HG03064 (cell line): ENCODE results near the gene GALNT10.

Source experiments
- ATAC-seq: cut with Tn5 transposase; IDR thresholded peaks from one replicate; pipeline ENCODE4 v1.9.1; 2021; ENCODE audit warnings: low read depth; ENCODE audit not compliant: unreplicated experiment

The GALNT10 gene

GRCh38 chr5:154460172-154460571 lies 269.6 kb downstream of the GALNT10 start:
- no peak for ATAC-seq

DNA sequence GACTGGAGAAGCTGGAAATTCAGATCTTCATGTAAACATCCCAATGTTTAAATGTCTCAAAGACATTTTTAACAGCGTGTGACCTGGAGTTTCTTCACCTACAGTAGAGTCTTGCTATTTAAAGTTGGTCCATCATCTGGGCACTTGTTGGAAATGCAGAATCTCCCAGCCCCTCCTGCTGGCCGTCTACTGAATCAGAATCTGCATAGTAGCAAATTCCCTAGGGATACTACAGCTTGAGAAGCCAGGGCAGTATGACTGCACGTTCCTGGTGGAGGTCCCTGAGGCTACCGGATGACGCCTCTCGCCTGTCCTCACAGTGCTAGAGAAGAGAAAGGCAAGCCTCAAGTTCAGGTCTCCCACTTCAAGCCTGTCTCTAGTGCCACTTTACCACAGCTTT lies 271.0 kb downstream of the GALNT10 start:
- ATAC-seq: no peak

DNA sequence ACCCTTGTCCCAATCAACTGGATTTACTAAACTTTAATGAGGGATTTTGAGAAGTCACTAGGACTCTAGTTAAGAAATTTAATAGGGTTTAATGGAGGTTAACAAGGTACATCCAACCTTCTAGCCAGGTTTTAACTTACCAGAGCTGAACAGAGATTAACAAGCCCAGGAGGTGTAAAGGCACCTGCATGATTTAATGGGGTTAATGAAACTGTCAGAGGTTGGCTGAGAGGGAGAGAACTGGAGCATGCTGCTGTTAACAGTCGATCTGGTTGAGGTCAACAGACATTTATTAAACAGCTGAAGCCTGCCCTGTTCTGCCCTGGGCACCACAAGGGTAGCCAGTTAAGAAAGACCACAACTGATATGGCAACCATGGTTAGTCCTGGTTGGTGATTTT lies 273.9 kb downstream of the GALNT10 start:
- ATAC-seq: no peak

DNA sequence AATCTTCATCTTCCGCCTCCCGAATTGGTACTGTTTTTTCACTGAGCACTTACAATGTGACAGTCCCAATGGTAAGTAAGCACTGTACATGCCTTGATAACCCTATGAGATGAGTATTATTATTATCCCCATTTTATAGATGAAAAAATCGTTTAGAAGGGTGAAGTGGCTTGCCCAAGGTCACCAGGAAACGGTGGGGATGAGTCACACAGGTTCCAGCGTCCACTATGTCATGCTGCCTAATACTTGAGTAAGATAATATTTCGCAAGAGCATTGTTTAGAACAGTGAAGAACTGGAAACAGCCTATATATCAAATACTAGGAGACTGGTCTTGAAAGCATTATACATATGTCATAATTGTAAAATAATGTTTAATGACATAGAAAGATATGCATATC lies 274.6 kb downstream of the GALNT10 start:
- no peak for ATAC-seq

- no peak for ATAC-seq
These were observed 275.6 kb downstream of the GALNT10 start for GRCh38 chr5:154466147-154466546.

DNA sequence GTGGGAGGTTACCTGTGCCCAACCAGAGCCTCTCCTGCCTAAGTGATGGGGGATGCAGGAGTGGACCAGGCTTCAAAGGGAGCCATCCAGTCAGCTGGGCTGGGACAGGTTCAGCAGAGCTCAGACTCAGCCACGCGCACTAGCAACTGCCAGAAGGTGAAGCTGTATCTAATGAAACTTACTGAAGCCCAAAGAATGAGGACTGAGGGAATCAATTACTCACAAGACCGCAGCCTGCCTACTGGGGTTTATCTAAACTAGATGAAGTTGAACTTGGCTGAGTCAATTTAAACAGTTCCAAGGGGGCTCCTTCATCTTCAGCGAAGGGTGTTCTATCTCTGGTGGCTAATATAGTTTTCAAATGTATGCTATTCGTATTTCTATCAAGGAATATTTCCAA lies 276.1 kb downstream of the GALNT10 start:
- no peak for ATAC-seq

DNA sequence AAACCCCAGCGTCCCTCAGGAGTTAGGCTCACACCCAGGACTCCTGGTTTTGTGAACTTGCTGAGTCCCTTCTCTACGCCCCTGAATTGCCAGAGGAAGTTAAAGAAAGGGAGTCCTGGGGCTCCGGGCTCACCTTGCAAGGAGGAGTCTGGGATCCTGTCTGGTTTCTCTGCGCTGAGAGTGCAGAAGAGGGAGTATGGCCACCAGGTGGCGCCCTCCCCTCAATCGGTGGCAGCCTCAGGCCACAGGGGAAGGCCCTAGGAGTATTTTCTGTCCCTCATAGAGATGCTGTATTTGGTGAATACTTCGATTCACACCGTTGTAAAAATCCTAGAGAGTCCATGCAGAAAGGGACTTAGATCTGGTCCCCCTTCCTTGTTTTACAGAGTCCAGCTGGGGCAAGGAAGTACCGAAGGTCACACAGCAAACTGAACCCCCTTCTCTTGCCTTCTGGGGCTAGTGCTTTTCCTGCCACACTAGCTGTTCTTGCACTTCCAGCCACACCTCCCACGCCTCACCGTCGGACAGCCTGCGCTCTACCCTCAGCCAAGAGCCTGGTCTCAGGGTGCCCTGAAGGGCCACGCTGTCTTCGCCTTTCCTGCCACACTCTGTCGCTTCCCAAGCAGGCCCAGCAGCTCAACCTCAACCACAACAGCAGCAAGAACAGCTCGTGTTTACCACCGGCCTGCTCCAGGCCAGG lies 277.3 kb downstream of the GALNT10 start:
- ATAC-seq: peak; percentile 93

- no peak for ATAC-seq
These were observed 279.6 kb downstream of the GALNT10 start for GRCh38 chr5:154470137-154470536.
